HEK293T (cell line): ENCODE measurements around the gene DYNC2LI1.

ENCODE experiments used
- CTCF ChIA-PET: fragments of 350-600 bp; formaldehyde crosslinking; extraction: SDS; loops from one replicate; lab custom pipeline; 2021; ENCODE audit warnings: antibody characterized with exemption, inconsistent platforms; lab: Yijun Ruan, JAX
- POLR2A ChIA-PET: fragments of 350-600 bp; formaldehyde crosslinking; extraction: SDS; loops from one replicate; lab custom pipeline; 2020; ENCODE audit warnings: antibody characterized with exemption, inconsistent platforms; lab: Yijun Ruan, JAX
- DNase-seq: peaks from one replicate; pipeline ENCODE4 v3.0.0; 2012; ENCODE audit warnings: mixed read lengths; ENCODE audit errors: extremely low spot score
- ARNT ChIP-seq: fragments of 450-650 bp; IDR thresholded peaks from 2 replicates; pipeline ENCODE4 v1.6.1; 2017; ENCODE audit warnings: mild to moderate bottlenecking
- BHLHE40 ChIP-seq: fragments of 450-650 bp; IDR thresholded peaks from 2 replicates; pipeline ENCODE4 v1.6.1; 2016; ENCODE audit warnings: mild to moderate bottlenecking, moderate library complexity, borderline replicate concordance
- CTBP1 ChIP-seq: fragments of 450-650 bp; IDR thresholded peaks from 2 replicates; pipeline ENCODE4 v1.6.1; 2016; ENCODE audit warnings: borderline replicate concordance
- ELF4 ChIP-seq: fragments of 450-650 bp; IDR thresholded peaks from 2 replicates; pipeline ENCODE4 v1.6.1; 2017; ENCODE audit warnings: antibody characterized with exemption
- FOXA1 ChIP-seq: fragments of 450-650 bp; IDR thresholded peaks from 2 replicates; pipeline ENCODE4 v1.6.1; 2016; ENCODE audit warnings: mild to moderate bottlenecking
- FOXK2 ChIP-seq: fragments of 450-650 bp; IDR thresholded peaks from 2 replicates; pipeline ENCODE4 v1.6.1; 2016; ENCODE audit warnings: mild to moderate bottlenecking
- FOXM1 ChIP-seq: fragments of 450-650 bp; IDR thresholded peaks from 2 replicates; pipeline ENCODE4 v1.6.1; 2017; ENCODE audit warnings: mild to moderate bottlenecking, borderline replicate concordance
- HDGF ChIP-seq: fragments of 450-650 bp; IDR thresholded peaks from 2 replicates; pipeline ENCODE4 v1.6.1; 2017; ENCODE audit warnings: antibody characterized with exemption, borderline replicate concordance
- L3MBTL2 ChIP-seq: fragments of 450-650 bp; conservative IDR thresholded peaks from 2 replicates; pipeline ENCODE4 v1.6.1; 2016; ENCODE audit warnings: mild to moderate bottlenecking
- LEF1 ChIP-seq: fragments of 450-650 bp; IDR thresholded peaks from 2 replicates; pipeline ENCODE4 v1.6.1; 2017; ENCODE audit warnings: mild to moderate bottlenecking, borderline replicate concordance
- NFRKB ChIP-seq: fragments of 450-650 bp; IDR thresholded peaks from 2 replicates; pipeline ENCODE4 v1.6.1; 2016; ENCODE audit warnings: mild to moderate bottlenecking, moderate library complexity
- PKNOX1 ChIP-seq: fragments of 450-650 bp; IDR thresholded peaks from 2 replicates; pipeline ENCODE4 v1.6.1; 2016
- SP1 ChIP-seq: fragments of 450-650 bp; IDR thresholded peaks from 2 replicates; pipeline ENCODE4 v1.6.1; 2017
- SUZ12 ChIP-seq: fragments of 450-650 bp; IDR thresholded peaks from 2 replicates; pipeline ENCODE4 v1.6.1; 2016; ENCODE audit warnings: mild to moderate bottlenecking
- TARDBP ChIP-seq: fragments of 450-650 bp; IDR thresholded peaks from 2 replicates; pipeline ENCODE4 v1.6.1; 2016
- ZNF384 ChIP-seq: fragments of 450-650 bp; IDR thresholded peaks from 2 replicates; pipeline ENCODE4 v1.6.1; 2016

Gene DYNC2LI1

GRCh38 chr2:43738257-43738656, 35.6 kb upstream of the DYNC2LI1 start:
- no peak for DNase-seq
- TF ChIP-seq FOXA1 (no peak), BHLHE40 (no peak), FOXM1 (no peak), ARNT (no peak), CTBP1 (no peak)
- POLR2A ChIA-PET, result no interaction called here
- CTCF ChIA-PET, result no interaction called here

GRCh38 chr2:43743706-43744105, 30.1 kb upstream of the DYNC2LI1 start:
- ChIA-PET POLR2A (no interaction called here), CTCF (no interaction called here)
- no peak for DNase-seq
- TF ChIP-seq SUZ12 (no peak), CTBP1 (no peak), PKNOX1 (no peak), LEF1 (no peak), FOXM1 (no peak), SP1 (no peak)

GRCh38 chr2:43745457-43745856, 28.4 kb upstream of the DYNC2LI1 start:
- CTCF ChIA-PET, result no interaction called here
- POLR2A ChIA-PET, result no interaction called here
- TF ChIP-seq TARDBP (no peak), SP1 (no peak), ZNF384 (no peak), FOXK2 (no peak), CTBP1 (no peak), L3MBTL2 (no peak), ELF4 (no peak), FOXA1 (no peak), SUZ12 (no peak), HDGF (no peak), LEF1 (no peak), BHLHE40 (no peak), ARNT (no peak), FOXM1 (no peak), PKNOX1 (no peak), NFRKB (no peak)

GRCh38 chr2:43748333-43748732, 25.5 kb upstream of the DYNC2LI1 start:
- ChIA-PET CTCF (no interaction called here), POLR2A (no interaction called here)
- no peak for TF ChIP-seq SUZ12
- no peak for TF ChIP-seq TARDBP
- no peak for TF ChIP-seq CTBP1
- no peak for TF ChIP-seq BHLHE40
- TF ChIP-seq PKNOX1, result no peak
- TF ChIP-seq ARNT, result no peak
- TF ChIP-seq ELF4, result no peak
- no peak for DNase-seq

More at GRCh38 chr2:43745457-43745856, 28.4 kb upstream of the DYNC2LI1 start:
- DNase-seq, result no peak

- DNase-seq, result no peak
- TF ChIP-seq SUZ12 (no peak), SP1 (no peak), HDGF (no peak), LEF1 (no peak), ELF4 (no peak), FOXK2 (no peak), L3MBTL2 (no peak), NFRKB (no peak), ZNF384 (no peak), FOXM1 (no peak), BHLHE40 (no peak), FOXA1 (no peak), CTBP1 (no peak), PKNOX1 (no peak), ARNT (no peak), TARDBP (no peak)
- ChIA-PET CTCF (interaction anchor here (0.8 kb wide), 1 partner anchor 140 kb away, joined by 3 read pairs; no protein-coding TSS in a partner anchor), POLR2A (no interaction called here)
Observed at GRCh38 chr2:43749583-43749982, 24.3 kb upstream of the DYNC2LI1 start.

- ChIA-PET CTCF (no interaction called here), POLR2A (no interaction called here)
- no peak for TF ChIP-seq LEF1
- no peak for TF ChIP-seq PKNOX1
- no peak for TF ChIP-seq FOXM1
- no peak for TF ChIP-seq HDGF
- TF ChIP-seq ZNF384, result no peak
- no peak for TF ChIP-seq ARNT
- TF ChIP-seq ELF4, result no peak
- TF ChIP-seq TARDBP, result no peak
- TF ChIP-seq SP1, result no peak
- no peak for TF ChIP-seq BHLHE40
- TF ChIP-seq CTBP1, result no peak
- TF ChIP-seq L3MBTL2, result no peak
- no peak for TF ChIP-seq SUZ12
- no peak for DNase-seq
Observed at GRCh38 chr2:43751476-43751990, 22.3 kb upstream of the DYNC2LI1 start.
